Lung (tissue), 16 donors: ENCODE results near the gene KRT4. TPM values are rescaled to one million over a fixed set of nuclear protein-coding genes. Genes with fewer than 3 reads are reported as not detected.

Source experiments
- ATAC-seq: fragments of 200-7000 bp; cut with Tn5 transposase; one replicate; pipeline ENCODE4 v1.9.1; 2020; ENCODE audit warnings: moderate number of reproducible peaks; ENCODE audit not compliant: insufficient read depth, low FRiP score
- DNase-seq, 3 donors: peaks; one replicate each; pipeline ENCODE4 v3.0.0-alpha.2; 2013 to 2017
- H3K27ac ChIP-seq, 2 donors: one replicate each; pipeline ENCODE4 v1.5.1; 2013; ENCODE audit warnings: mild to moderate bottlenecking in 2 of 2, moderate library complexity in 2 of 2, control low read depth in 1 of 2, inconsistent platforms in 1 of 2, low read depth in 1 of 2, low read length in 1 of 2
- H3K27me3 ChIP-seq, 3 donors: one replicate each; pipeline ENCODE4 v1.5.1; 2013; ENCODE audit warnings: low read length in 2 of 3; ENCODE audit not compliant: control insufficient read depth in 3 of 3, insufficient read depth in 3 of 3
- H3K36me3 ChIP-seq, 4 donors: one replicate each; pipeline ENCODE4 v1.5.1; 2013; ENCODE audit warnings: low read length in 4 of 4, mild to moderate bottlenecking in 1 of 4, moderate library complexity in 1 of 4; ENCODE audit not compliant: control insufficient read depth in 4 of 4, insufficient read depth in 4 of 4
- H3K4me1 ChIP-seq, 5 donors: one replicate each; pipeline ENCODE4 v1.5.1; 2013; ENCODE audit warnings: low read length in 5 of 5, mild to moderate bottlenecking in 2 of 5, moderate library complexity in 1 of 5; ENCODE audit not compliant: control insufficient read depth in 5 of 5, insufficient read depth in 5 of 5
- H3K4me3 ChIP-seq: one replicate; pipeline ENCODE4 v1.5.1; 2013; ENCODE audit warnings: mild to moderate bottlenecking, control low read depth, moderate library complexity
- H3K9ac ChIP-seq, 2 donors: one replicate each; pipeline ENCODE4 v1.5.1; 2013; ENCODE audit warnings: low read length in 2 of 2, control low read depth in 1 of 2; ENCODE audit not compliant: insufficient read depth in 1 of 2
- H3K9me3 ChIP-seq, 4 donors: one replicate each; pipeline ENCODE4 v1.5.1; 2013; ENCODE audit warnings: low read length in 3 of 4, mild to moderate bottlenecking in 1 of 4, moderate library complexity in 1 of 4; ENCODE audit not compliant: control insufficient read depth in 4 of 4, insufficient read depth in 3 of 4
- WGBS, 2 donors: extraction: QIAGEN DNeasy Blood & Tissue Kit; methylation state at CpG; one replicate each; pipeline ENCODE4 v1.1.7; 2013; 5-methylcytosine and 5-hydroxymethylcytosine counted together
- long read RNA-seq, 5 donors: transcript quantifications; one replicate each; lab custom pipeline, GENCODE V29; 2026
- polyA plus RNA-seq, 2 donors: library from polyadenylated mRNA; stranded (reverse); fragments of 200-250 nt; gene quantifications; one replicate each; pipeline ENCODE4 v1.2.1, GENCODE V29; 2013
- total RNA-seq, 2 donors: library from RNA; depleted of rRNA in 1 of 2; stranded (reverse); fragments of >200 nt in 1 of 2; gene quantifications; one replicate each; pipeline ENCODE4 v1.2.1, GENCODE V29; 2014 to 2021
- TF ChIP-seq, protein P1 (sequence below): IDR thresholded peaks from 2 replicates; pipeline ENCODE4 v1.5.1; 2012; ENCODE audit warnings: mild to moderate bottlenecking; ENCODE audit errors: control extremely low read depth, extremely low read depth
- donor health status: control.
- donor health status: control.
- donor health status: Bipolar disorder and iron deficiency.
- donor health status: healthy.
- donor health status: DM: yes; HTN: yes; CAD: no.

KRT4 gene
- total RNA-seq (1 to 10 TPM; 3.3 to 3.6 TPM), polyA plus RNA-seq (1 to 10 TPM; 1.3 to 7.7 TPM)
- long read RNA-seq, donor 1 = 0 reads
- long read RNA-seq, donor 2 = 0 reads
- long read RNA-seq, donor 3, partial matches to known transcripts = 0 of 3 reads
- long read RNA-seq, donor 3, other reads (novel, unspliced or antisense) = 0 of 3 reads
- long read RNA-seq, donor 4 = 0 reads
- long read RNA-seq, donor 5 = 0 reads

GRCh38 chr12:52813885-52814709 is at the start of gene KRT4:
Gene KRT4, minus strand, starts transcription at chr12:52814116. Its CDS starts 58 bp downstream, at chr12:52814058.
- TF ChIP-seq, protein P1, sequence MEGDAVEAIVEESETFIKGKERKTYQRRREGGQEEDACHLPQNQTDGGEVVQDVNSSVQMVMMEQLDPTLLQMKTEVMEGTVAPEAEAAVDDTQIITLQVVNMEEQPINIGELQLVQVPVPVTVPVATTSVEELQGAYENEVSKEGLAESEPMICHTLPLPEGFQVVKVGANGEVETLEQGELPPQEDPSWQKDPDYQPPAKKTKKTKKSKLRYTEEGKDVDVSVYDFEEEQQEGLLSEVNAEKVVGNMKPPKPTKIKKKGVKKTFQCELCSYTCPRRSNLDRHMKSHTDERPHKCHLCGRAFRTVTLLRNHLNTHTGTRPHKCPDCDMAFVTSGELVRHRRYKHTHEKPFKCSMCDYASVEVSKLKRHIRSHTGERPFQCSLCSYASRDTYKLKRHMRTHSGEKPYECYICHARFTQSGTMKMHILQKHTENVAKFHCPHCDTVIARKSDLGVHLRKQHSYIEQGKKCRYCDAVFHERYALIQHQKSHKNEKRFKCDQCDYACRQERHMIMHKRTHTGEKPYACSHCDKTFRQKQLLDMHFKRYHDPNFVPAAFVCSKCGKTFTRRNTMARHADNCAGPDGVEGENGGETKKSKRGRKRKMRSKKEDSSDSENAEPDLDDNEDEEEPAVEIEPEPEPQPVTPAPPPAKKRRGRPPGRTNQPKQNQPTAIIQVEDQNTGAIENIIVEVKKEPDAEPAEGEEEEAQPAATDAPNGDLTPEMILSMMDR = no peak
- DNase-seq (peak in 2 of 3 donors; percentile 65 to 82), ATAC-seq (peak; percentile 76)
- peaks cover 0 to 21% (median 2%) of the 10 kb centered on the region in 3 donors for H3K27me3 ChIP-seq
- no peak within 1 kb of the TSS for H3K27ac ChIP-seq
- 62 to 80% methylated on average over 15 of the region's 15 CpGs for WGBS, 2 donors
- H3K9ac ChIP-seq = no peak within 1 kb of the TSS
- H3K4me1 ChIP-seq = peaks cover 0 to 33% (median 3%) of the 10 kb centered on the region in 5 donors
- H3K4me3 ChIP-seq = no peak within 1 kb of the TSS
- H3K36me3 ChIP-seq = no peaks in the 10 kb centered on the region
- H3K9me3 ChIP-seq = no peaks in the 10 kb centered on the region

DNA sequence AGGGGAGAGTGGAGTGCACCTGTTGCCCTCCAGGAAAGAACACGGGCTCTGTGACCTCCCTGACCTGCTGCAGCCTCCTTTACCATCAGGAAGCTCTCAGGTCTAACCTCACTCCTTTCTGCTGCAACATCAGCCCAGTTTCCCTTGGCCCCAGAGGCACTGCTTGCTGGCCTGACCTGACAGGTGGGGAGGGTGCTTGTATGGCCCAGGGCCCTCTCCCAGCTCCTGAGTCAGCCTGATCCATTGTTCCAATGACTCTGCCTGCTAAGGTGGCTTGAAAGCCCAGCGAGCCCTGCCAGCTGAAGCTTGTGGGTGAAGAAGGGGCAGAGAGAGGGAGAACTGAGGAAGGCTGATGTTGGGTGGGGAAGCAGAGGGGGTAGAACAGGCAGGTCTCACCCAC is 48.1 kb upstream of the KRT4 start:
- peaks cover 0 to under 1% (median 0%) of the 10 kb centered on the region in 5 donors for H3K4me1 ChIP-seq
- H3K4me3 ChIP-seq = no peak overlapping the region
- TF ChIP-seq, protein P1 = no peak
- no peaks in the 10 kb centered on the region for H3K36me3 ChIP-seq
- no peaks in the 10 kb centered on the region for H3K9me3 ChIP-seq
- no peak for ATAC-seq
- H3K27ac ChIP-seq = no peak overlapping the region
- no peaks in the 10 kb centered on the region for H3K27me3 ChIP-seq
- H3K9ac ChIP-seq = no peak overlapping the region
- DNase-seq = no peak
- 70 to 80% methylated on average over 2 of the region's 2 CpGs for WGBS, 2 donors

DNA sequence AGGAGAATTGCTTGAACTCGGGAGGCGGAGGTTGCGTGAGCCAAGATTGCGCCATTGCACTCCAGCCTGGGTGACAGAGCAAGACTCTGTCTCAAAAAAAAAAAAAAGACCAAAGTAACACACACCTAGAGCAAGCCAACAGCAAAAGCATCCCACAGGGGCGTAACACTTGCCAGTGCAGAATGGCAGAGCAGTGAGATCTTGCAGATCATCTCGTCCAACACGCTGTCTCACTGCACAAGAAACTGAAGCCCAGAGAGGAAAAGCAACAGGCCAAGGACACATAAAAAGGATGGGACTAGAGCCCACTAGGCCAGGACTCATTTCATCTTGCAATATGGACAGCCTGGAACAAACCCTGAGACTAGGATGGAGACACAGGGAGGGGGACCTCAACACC is 47.6 kb upstream of the KRT4 start:
- H3K36me3 ChIP-seq = no peaks in the 10 kb centered on the region
- H3K27ac ChIP-seq = no peak overlapping the region
- DNase-seq (no peak), ATAC-seq (no peak)
- H3K4me1 ChIP-seq = no peaks in the 10 kb centered on the region
- H3K9me3 ChIP-seq = no peaks in the 10 kb centered on the region
- no peak overlapping the region for H3K4me3 ChIP-seq
- WGBS, 2 donors = 87 to 90% methylated on average over 7 of the region's 7 CpGs
- TF ChIP-seq, protein P1 = no peak
- no peaks in the 10 kb centered on the region for H3K27me3 ChIP-seq
- H3K9ac ChIP-seq = no peak overlapping the region
